Left lobe of liver (tissue), 2 donors: ENCODE measurements around the gene SLC16A7. TPM values are rescaled to one million over a fixed set of nuclear protein-coding genes. Genes with fewer than 3 reads are reported as not detected.
"Not testable (repeated sequence)": the region's sequence is repeated elsewhere in the genome, so short reads cannot be mapped to it uniquely, and the experiment has no call there.

Source experiments
- ATAC-seq: fragments of 200-7000 bp; cut with Tn5 transposase; one replicate; pipeline ENCODE4 v1.9.1; 2020; ENCODE audit warnings: mild to moderate bottlenecking, moderate library complexity
- DNase-seq: peaks from one replicate; pipeline ENCODE4 v3.0.0-alpha.2; 2020; ENCODE audit warnings: low spot score
- total RNA-seq: library from RNA; stranded (reverse); gene quantifications from one replicate; pipeline ENCODE4 v1.2.1, GENCODE V29; 2021
- donor health status: DM: no; HTN: no; CAD: no; lungs with moderate emphysema.
- donor health status: DM: no; HTN: yes; CAD: no.

SLC16A7 gene, protein sequence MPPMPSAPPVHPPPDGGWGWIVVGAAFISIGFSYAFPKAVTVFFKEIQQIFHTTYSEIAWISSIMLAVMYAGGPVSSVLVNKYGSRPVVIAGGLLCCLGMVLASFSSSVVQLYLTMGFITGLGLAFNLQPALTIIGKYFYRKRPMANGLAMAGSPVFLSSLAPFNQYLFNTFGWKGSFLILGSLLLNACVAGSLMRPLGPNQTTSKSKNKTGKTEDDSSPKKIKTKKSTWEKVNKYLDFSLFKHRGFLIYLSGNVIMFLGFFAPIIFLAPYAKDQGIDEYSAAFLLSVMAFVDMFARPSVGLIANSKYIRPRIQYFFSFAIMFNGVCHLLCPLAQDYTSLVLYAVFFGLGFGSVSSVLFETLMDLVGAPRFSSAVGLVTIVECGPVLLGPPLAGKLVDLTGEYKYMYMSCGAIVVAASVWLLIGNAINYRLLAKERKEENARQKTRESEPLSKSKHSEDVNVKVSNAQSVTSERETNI
- total RNA-seq: 5.9 TPM

DNA sequence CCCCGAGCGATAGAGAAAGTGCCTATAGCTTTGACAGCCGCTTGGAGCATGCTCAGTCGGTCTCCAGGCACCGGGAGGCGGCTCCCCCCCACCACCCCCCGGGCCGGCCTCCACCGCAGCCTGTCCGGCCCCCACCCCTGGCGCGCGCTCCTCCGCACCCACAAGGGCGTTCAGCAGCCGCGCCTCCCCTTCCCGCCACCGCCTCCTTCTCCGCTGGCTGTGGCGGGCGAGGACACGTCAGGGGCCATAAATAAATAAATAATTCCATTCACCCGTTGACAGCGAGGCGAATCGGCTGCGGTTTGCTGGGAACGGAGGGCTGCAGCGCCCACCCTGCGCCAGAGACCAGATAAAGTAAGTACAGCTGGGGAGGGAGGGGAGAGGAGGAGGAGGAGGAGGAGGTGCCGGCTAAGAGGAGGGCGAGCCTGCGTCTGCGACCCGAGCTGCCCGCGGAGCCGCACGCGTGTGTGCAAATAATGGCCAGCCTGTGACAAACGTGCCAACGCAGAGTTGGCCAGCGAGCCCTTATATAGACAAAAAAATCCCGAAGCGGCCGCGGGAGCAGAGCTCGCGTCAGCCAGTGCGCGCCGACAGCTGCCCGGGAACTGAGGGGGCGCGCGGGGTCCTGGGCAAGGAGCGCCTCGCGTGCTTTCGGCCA, at the start of gene SLC16A7:
TSS of gene SLC16A7 (plus strand) at position 147 of the 658 bp plus-strand sequence. CDS start 108,773 bp downstream, outside the sequence.
- DNase-seq: peak; percentile 77
- ATAC-seq: peak; percentile 79

- DNase-seq (no peak), ATAC-seq (no peak)
Observed at GRCh38 chr12:59548930-59549329, 46.9 kb upstream of the SLC16A7 start.

DNA sequence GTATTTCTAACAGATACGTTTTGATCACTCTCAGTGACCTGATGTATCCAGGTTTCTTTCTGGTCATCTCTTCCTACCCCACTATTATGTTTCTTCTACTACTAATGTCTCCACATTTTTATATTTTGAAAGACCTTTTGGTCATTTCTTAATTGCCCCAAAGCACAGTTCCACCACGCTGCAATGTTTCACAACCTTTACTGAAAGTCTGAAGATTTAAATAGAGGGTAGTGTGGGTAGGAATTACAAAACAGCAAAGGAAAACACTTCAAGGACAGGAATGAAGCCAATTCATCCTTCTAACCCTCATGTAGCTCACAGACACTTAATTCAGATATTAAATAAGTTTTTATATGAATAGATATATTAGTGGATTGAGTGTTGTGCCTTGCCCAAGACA, 36.1 kb upstream of the SLC16A7 start:
- DNase-seq: no peak
- no peak for ATAC-seq

DNA sequence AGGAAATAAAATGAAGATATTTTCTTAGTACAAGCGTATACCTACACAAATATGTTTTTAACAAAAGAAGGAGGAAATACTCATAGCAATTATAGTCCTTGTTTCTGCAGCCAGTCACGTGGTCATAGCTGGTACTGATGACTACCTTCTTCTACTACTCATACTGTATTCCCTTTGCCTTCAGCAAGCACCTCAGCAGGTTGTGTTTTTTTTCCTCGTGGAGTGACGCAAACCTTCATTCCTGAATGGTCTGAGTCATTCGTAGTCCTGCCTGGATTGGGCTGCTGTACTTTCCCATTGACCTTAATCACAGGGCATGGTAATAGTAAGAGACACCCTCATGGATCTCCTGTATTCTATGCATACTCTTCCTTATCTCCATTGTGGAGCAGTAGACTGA, 25.7 kb upstream of the SLC16A7 start:
- DNase-seq: no peak
- no peak for ATAC-seq

GRCh38 chr12:59574406-59574805, 21.4 kb upstream of the SLC16A7 start:
- DNase-seq (no peak), ATAC-seq (no peak)

DNA sequence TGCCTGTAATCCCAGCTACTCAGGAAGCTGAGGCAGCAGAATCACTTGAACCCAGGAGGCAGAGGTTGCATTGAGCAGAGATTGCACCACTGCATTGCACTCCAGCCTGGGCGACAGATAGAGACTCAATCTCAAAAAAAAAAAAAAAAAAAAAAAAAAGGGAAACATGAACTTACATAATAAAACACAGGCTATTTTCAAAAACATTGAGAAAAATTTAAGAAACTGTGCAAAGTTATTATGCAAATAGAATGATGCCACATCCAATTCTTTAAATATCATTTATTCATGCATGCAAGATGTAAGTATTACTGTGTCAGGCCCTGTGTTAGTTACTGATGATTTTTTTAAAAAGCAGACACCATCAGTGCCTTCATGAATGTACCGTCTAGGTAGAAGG, 20.0 kb upstream of the SLC16A7 start:
- DNase-seq (no peak), ATAC-seq (no peak)

- DNase-seq (no peak), ATAC-seq (no peak)
Observed at GRCh38 chr12:59578254-59578653, 17.6 kb upstream of the SLC16A7 start.

DNA sequence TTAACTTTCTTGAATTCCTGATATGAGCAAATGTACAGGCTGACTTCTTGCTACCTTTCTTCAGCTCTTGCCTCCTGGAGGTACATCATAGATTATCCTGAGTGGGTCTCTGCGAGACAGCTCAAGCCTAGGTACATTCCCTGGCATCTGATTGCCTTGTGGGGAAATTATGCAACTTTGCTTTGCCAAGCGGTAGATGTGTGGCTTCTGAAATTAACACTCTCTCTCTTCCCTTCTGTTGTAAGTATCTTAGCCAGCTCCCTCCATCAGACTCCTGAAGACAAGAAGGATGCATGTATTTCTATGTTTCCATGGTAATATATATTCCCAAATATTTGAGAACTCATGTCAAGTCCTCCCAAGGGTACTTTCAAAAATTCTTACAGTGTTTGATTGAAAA, 16.2 kb upstream of the SLC16A7 start:
- ATAC-seq: no peak

DNA sequence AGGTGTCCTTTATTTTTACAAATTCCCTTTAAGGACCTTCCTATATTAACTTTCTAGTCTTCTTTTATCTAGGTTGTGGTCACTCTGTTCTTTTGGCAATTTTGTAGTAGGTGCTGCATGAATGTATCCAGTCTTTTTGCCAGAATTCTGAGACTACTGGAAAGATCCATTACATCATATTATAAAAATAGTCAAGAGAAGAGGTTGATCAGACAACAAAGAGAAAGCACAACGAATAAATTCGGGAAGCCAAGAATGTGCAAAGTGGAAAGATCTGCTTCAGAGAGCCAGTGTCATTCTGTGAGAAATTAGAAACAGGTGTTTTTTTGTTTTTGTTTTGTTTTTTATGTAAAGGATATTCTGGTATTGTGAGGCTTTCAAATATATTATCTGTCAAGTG, 15.8 kb upstream of the SLC16A7 start:
- ATAC-seq: no peak
- DNase-seq: no peak

More for the DNA sequence above, 16.2 kb upstream of the SLC16A7 start:
- no peak for DNase-seq

- no peak for ATAC-seq
- no peak for DNase-seq
Observed at GRCh38 chr12:59583003-59583712, 12.7 kb upstream of the SLC16A7 start.

- DNase-seq (no peak), ATAC-seq (no peak)
Observed at GRCh38 chr12:59587710-59588109, 8.1 kb upstream of the SLC16A7 start.

DNA sequence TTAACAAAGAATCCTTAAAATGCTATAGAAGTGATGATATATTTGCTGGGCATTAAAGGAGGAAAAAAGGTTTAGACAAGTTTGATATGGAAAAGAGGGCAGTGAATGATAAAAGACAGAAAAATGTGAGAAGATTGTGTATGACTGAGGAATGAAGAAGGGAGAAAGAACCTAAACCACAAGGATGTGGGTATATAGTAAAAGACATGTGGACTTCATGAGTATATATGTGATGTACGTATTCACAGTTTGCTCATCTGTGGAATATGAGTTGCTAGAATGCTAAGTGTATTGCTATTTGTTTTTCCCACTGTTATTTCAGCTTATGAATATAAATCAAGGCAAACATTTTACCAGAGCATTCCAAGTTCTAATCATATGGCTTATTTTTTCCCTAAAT, 2.1 kb upstream of the SLC16A7 start:
- DNase-seq (no peak), ATAC-seq (no peak)

- DNase-seq (no peak), ATAC-seq (no peak)
Observed at GRCh38 chr12:59594943-59595500, 807 bp upstream of the SLC16A7 start.

DNA sequence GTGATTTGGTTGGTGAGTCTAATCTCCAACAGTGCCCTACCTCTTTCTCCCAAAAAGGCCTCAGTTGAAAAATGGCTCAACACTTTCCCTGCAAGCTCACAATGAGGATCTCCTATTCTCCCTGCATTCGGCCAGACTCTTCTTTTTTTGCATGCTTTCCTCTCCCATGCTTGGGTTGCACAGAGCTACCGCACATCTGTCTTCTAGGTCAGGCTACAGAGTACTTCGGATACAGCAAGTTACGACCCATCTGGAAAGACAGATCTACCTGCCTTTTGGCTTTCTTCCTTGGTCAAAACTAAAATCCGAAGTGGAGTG, 305 bp upstream of the SLC16A7 start:
- no peak for DNase-seq
- no peak for ATAC-seq

- ATAC-seq: peak; percentile 54
Observed at GRCh38 chr12:59597385-59597781, 1.6 kb downstream of the SLC16A7 start.

DNA sequence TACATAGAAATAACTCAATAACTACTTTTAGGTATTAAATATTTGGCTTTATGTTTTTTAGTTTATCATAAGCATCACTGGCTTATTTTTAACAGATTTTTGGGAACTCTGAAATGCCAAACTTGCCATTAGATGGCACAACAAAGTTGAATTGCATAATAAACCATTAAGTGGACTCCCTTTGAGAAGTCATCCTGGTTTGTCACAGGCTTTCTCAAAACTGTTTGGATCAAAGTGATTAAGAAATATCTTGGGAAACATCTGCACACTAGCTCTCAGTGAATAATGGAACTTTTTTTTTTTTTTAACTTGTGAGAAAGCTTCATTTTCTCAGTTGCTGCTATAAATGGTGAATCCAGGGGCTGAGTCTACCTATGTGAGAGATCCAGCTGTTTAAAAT, 4.3 kb downstream of the SLC16A7 start:
- ATAC-seq (no peak), DNase-seq (no peak)

More at GRCh38 chr12:59597385-59597781, 1.6 kb downstream of the SLC16A7 start:
- DNase-seq: peak; percentile 46

DNA sequence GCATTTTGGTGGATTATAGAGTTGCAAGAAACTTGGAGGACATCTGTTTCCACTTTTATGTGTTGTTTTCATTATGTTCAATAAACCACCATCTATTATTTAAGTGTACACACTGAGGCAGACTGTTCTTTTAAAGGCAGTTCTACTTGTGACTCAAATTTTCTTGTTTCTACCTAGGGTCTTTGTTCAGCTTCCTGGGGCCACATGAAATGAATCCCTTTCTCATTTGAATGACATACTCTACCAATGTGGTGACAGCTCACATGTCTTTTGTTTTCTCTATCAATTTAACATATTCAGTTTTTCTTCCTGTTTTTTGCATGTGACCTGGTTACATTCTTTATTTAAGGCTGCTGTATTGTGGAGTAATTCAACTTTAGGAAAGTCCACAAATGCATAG, 7.9 kb downstream of the SLC16A7 start:
- DNase-seq (no peak), ATAC-seq (no peak)

DNA sequence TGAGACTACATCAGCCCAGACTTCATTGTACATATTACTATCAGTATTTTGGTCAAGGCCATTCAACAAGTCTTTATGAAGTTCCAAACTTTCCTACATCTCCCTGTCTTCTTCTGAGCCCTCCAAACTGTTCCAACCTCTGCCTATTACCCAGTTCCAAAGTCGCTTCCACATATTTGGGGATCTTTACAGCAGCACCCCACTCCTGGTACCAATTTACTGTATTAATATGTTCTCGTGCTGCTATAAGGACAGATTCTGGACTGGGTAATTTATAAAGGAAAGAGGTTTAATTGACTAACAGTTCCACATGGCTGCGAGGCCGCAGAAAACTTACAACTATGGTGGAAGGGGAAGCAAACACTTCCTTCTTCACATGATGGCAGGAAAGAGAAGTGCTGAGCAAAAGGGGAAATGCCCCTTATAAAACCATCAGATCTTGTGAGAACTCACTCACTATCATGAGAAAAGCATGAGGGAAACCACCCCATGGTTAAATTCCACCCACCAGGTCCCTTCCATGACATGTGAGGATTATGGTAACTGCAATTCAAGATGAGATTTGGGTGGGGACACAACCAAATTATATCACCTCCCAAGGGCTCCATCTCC, 17.1 kb downstream of the SLC16A7 start:
- not testable (repeated sequence) for ATAC-seq, DNase-seq

- DNase-seq (no peak), ATAC-seq (no peak)
Observed at GRCh38 chr12:59615392-59616165, 19.8 kb downstream of the SLC16A7 start.
